ENCODE measurements around the gene CELF4. TPM values are rescaled to one million over a fixed set of nuclear protein-coding genes. Genes with fewer than 3 reads are reported as not detected.

Gene CELF4
- total and polyA plus RNA-seq, 10 of the 15 experiments (the other 5 are each of a cell fraction or from before 2014, with no cell fraction given) = 0.03 to 0.32 TPM; not detected in 8

- no peak overlapping the region for H3K27ac ChIP-seq (ENCODE audit: control insufficient read depth, insufficient read depth)
- H3K4me2 ChIP-seq (ENCODE audit: control insufficient read depth, insufficient read depth) = no peak overlapping the region
- no peaks in the 10 kb centered on the region for H3K27me3 ChIP-seq (replicated peaks in 1 of 2; ENCODE audit: control insufficient read depth in 2 of 2, insufficient read depth in 2 of 2, low read length in 1 of 2)
- intact Hi-C loops (cut with micrococcal nuclease; ENCODE audit: unreplicated experiment) = no loop called here
- H3K9me3 ChIP-seq (replicated peaks; ENCODE audit: control insufficient read depth, insufficient read depth, low read length) = no peaks in the 10 kb centered on the region
- CTCF ChIA-PET = no interaction called here
- POLR2A ChIA-PET = no interaction called here
- in situ Hi-C loops (cut with MboI) = no loop called here
- BruUV-seq (replicated peaks) = no TSS peak
- SMC1A ChIA-PET (ENCODE audit: uncharacterized antibody, unreplicated experiment) = no interaction called here
- H3K4me1 ChIP-seq (ENCODE audit: control insufficient read depth, insufficient read depth, low read length) = no peaks in the 10 kb centered on the region
- H3K4me3 ChIP-seq = no peak overlapping the region
- no peaks in the 10 kb centered on the region for H3K79me2 ChIP-seq (ENCODE audit: control insufficient read depth, insufficient read depth, low read length)
- RAD21 ChIA-PET (ENCODE audit: unreplicated experiment) = no interaction called here
- no peak overlapping the region for H2AFZ ChIP-seq (ENCODE audit: control insufficient read depth, low read depth, low read length)
- TF ChIP-seq YY1 (IDR thresholded peaks at IDR 0.05; ENCODE audit: low read depth, low read length) (no peak), ELK1 (IDR thresholded peaks at IDR 0.05; ENCODE audit: low read depth, low read length) (no peak), E4F1 (IDR thresholded peaks at IDR 0.05; ENCODE audit: borderline replicate concordance, partially characterized antibody) (no peak), ASH2L (IDR thresholded peaks at IDR 0.05; ENCODE audit: borderline replicate concordance, low read depth) (no peak)
- H3K36me3 ChIP-seq (ENCODE audit: control insufficient read depth in 2 of 2, insufficient read depth in 2 of 2, low read length in 1 of 2) = no peaks in the 10 kb centered on the region
- FAIRE-seq (no peak), ATAC-seq (no peak), DNase-seq (ENCODE audit: low read depth, low spot score) (peak; percentile 7)
- WGBS (ENCODE audit: insufficient coverage, insufficient replicate concordance, low lambda C conversion rate, missing lambda C conversion rate) = 4% methylated on average over 4 of the region's 4 CpGs
- H4K20me1 ChIP-seq (ENCODE audit: control insufficient read depth, insufficient read depth) = no peaks in the 10 kb centered on the region
- no peak overlapping the region for H3K9ac ChIP-seq (ENCODE audit: control insufficient read depth, insufficient read depth, low read length)
Observed at GRCh38 chr18:37225279-37225678, 340.3 kb downstream of the CELF4 start.

Data from GM12878 (cell line).